IMR-90 (cell line): Measurements from ENCODE around the gene SNTG2.
"Not testable (repeated sequence)": the region's sequence is repeated elsewhere in the genome, so short reads cannot be mapped to it uniquely, and the experiment has no call there.

Experiments used
- FOS ChIP-seq: fragments of 150-350 bp; IDR thresholded peaks from 2 replicates; pipeline ENCODE4 v1.6.1; 2016; ENCODE audit warnings: low read depth, low read length
- TF ChIP-seq, protein P1 (sequence below): conservative IDR thresholded peaks from 2 replicates; pipeline ENCODE4 v1.5.1; 2012; ENCODE audit warnings: mild to moderate bottlenecking, low read depth, low read length, improper control_type of control experiment
- TF ChIP-seq, protein P2 (sequence below): fragments of 150-350 bp; IDR thresholded peaks from 2 replicates; pipeline ENCODE4 v1.6.1; 2016; ENCODE audit warnings: low read depth, mild to moderate bottlenecking, low read length, moderate library complexity, borderline replicate concordance

DNA sequence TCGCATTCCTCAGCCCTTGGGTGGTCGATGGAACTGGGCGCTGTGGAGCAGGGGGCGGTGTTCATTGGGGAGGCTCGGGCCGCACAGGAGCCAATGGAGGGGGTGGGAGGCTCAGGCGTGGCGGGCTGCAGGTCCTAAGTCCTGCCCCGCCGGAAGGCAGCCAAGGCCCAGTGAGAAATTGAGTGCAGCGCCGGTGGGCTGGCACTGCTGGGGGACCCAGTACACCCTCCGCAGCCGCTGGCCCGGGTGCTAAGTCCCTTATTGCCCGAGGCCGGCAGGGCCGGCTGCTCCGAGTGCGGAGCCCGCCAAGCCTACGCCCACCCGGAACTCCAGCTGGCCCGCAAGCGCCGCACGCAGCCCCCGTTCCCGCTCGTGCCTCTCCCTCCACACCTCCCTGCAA, 278.9 kb downstream of the SNTG2 start:
- TF ChIP-seq, protein P1, sequence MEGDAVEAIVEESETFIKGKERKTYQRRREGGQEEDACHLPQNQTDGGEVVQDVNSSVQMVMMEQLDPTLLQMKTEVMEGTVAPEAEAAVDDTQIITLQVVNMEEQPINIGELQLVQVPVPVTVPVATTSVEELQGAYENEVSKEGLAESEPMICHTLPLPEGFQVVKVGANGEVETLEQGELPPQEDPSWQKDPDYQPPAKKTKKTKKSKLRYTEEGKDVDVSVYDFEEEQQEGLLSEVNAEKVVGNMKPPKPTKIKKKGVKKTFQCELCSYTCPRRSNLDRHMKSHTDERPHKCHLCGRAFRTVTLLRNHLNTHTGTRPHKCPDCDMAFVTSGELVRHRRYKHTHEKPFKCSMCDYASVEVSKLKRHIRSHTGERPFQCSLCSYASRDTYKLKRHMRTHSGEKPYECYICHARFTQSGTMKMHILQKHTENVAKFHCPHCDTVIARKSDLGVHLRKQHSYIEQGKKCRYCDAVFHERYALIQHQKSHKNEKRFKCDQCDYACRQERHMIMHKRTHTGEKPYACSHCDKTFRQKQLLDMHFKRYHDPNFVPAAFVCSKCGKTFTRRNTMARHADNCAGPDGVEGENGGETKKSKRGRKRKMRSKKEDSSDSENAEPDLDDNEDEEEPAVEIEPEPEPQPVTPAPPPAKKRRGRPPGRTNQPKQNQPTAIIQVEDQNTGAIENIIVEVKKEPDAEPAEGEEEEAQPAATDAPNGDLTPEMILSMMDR, result not testable (repeated sequence)
- TF ChIP-seq, protein P2, sequence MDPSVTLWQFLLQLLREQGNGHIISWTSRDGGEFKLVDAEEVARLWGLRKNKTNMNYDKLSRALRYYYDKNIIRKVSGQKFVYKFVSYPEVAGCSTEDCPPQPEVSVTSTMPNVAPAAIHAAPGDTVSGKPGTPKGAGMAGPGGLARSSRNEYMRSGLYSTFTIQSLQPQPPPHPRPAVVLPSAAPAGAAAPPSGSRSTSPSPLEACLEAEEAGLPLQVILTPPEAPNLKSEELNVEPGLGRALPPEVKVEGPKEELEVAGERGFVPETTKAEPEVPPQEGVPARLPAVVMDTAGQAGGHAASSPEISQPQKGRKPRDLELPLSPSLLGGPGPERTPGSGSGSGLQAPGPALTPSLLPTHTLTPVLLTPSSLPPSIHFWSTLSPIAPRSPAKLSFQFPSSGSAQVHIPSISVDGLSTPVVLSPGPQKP, result not testable (repeated sequence)
- not testable (repeated sequence) for TF ChIP-seq FOS
